ENCODE measurements around the gene HSPA4. TPM values are rescaled to one million over a fixed set of nuclear protein-coding genes. Genes with fewer than 3 reads are reported as not detected.
A peak's percentile ranks its signal among the peaks of the same experiment; 100 is the strongest.

HSPA4 gene
- total RNA-seq (2012; rRNA removed): 120 and 192 TPM in 2 replicates
- polyA plus RNA-seq (2012; rRNA removed): 27.6 and 34.9 TPM in 2 replicates
- 7.5 and 8.0 TPM in 2 replicates for polyA plus RNA-seq (2012; cell fraction: cytosol; rRNA removed)
- polyA plus RNA-seq (2012; cell fraction: nucleus; rRNA removed; ENCODE audit: low replicate concordance): 4.5 and 19.8 TPM in 2 replicates
- percentile 92 among the genes with signal in this experiment for Bru-seq, nascent RNA
- BruChase-seq, experiment 1, labeled RNA remaining after a 6-hour chase: percentile 96 among the genes with signal in this experiment
- percentile 91 among the genes with signal in this experiment for BruChase-seq, experiment 2, labeled RNA remaining after a 2-hour chase
- long read RNA-seq, full-length matches to known transcripts: 181 of 226 reads
- long read RNA-seq, partial matches to known transcripts: 26 of 226 reads
- long read RNA-seq, other reads (novel, unspliced or antisense): 19 of 226 reads

GRCh38 chr5:133051542-133052316 lies at the start of gene HSPA4:
Gene HSPA4, plus strand, starts transcription at chr5:133052013. Its CDS starts 238 bp downstream, at chr5:133052251.
- CTCF ChIA-PET: interaction anchor here (0.6 kb wide), 1 partner anchor 220 kb away, joined by 3 read pairs; no protein-coding TSS in a partner anchor
- intact Hi-C loops (cut with micrococcal nuclease): loop anchor here (2.0 kb wide), 2 partner anchors 25 to 89 kb away; partner anchors contain the start of genes AFF4 and ZCCHC10

More at GRCh38 chr5:133051542-133052316, at the start of gene HSPA4:
- peak; percentile 99 for DNase-seq
- POLR2A ChIA-PET (ENCODE audit: unreplicated experiment): interaction anchor here (0.8 kb wide), 1 partner anchor 88 kb away, joined by 3 read pairs; no protein-coding TSS in a partner anchor
- Histone ChIP-seq H4K91ac (ENCODE audit: insufficient read depth, low read depth, low read length) (peak within 1 kb of the TSS; percentile 96), H2AFZ (replicated peaks; ENCODE audit: low read length, poor library complexity) (peak within 1 kb of the TSS; percentile 96), H3K4me3 (ENCODE audit: insufficient read depth, low read depth, low read length) (peak within 1 kb of the TSS; percentile 51), H2AK9ac (replicated peaks; ENCODE audit: low read depth, low read length, poor library complexity) (peak within 1 kb of the TSS; percentile 96), H3K79me1 (ENCODE audit: low read depth in 1 of 2, low read length in 2 of 2) (peaks cover 15 to 39% of the 10 kb centered on the region in 2 experiments), H4K5ac (ENCODE audit: low read depth, low read length) (peak within 1 kb of the TSS; percentile 80), H3K27ac (ENCODE audit: insufficient read depth, low read length) (peak within 1 kb of the TSS; percentile 93), H3K4me2 (ENCODE audit: low read depth, low read length) (peak within 1 kb of the TSS; percentile 96), H3K18ac (ENCODE audit: low read depth, low read length) (peak within 1 kb of the TSS; percentile 56), H3K14ac (replicated peaks; ENCODE audit: low read depth, low read length) (peak within 1 kb of the TSS; percentile 99), H3K4me1 (ENCODE audit: control insufficient read depth, insufficient read depth, low read length) (peaks cover 5% of the 10 kb centered on the region), H2BK15ac (ENCODE audit: low read depth, low read length) (0 out of 3 replicates have a peak within 1 kb of the TSS, but pooled peaks have one; percentile 1), H3K9me1 (ENCODE audit: insufficient read depth, low read length) (peaks cover 17% of the 10 kb centered on the region), H2AK5ac (ENCODE audit: low read depth, low read length) (peak within 1 kb of the TSS; percentile 90), H3K9me3 (ENCODE audit: control insufficient read depth, insufficient read depth, low read length) (no peaks in the 10 kb centered on the region), H3K9ac (ENCODE audit: low read depth, low read length) (peak within 1 kb of the TSS; percentile 91), H3K4ac (ENCODE audit: low read depth, low read length) (peak within 1 kb of the TSS; percentile 99), H3K56ac (ENCODE audit: extremely low read depth, insufficient read depth, low read length) (peak within 1 kb of the TSS; percentile 97), H2BK20ac (ENCODE audit: low read depth, low read length) (peak within 1 kb of the TSS; percentile 50), H2BK120ac (ENCODE audit: low read depth, low read length) (peak within 1 kb of the TSS; percentile 82), H4K20me1 (ENCODE audit: insufficient read depth, low read length) (peaks cover 43% of the 10 kb centered on the region), H3K23ac (ENCODE audit: low read depth, low read length) (peak within 1 kb of the TSS; percentile 100), H4K8ac (ENCODE audit: low read depth in 2 of 2, low read length in 2 of 2) (peak within 1 kb of the TSS; percentile 99), H3K36me3 (ENCODE audit: control insufficient read depth, insufficient read depth, low read length) (no peaks in the 10 kb centered on the region), H3K27me3 (ENCODE audit: control insufficient read depth, insufficient read depth, low read length) (no peaks in the 10 kb centered on the region), H2BK5ac (ENCODE audit: low read depth, low read length, poor library complexity, severe bottlenecking) (peak within 1 kb of the TSS; percentile 92)
- dilution Hi-C loops (cut with HindIII; ENCODE audit: low sequenced_read_pairs, unreplicated experiment) (no loop called here), in situ Hi-C loops (cut with MboI; ENCODE audit: low sequenced_read_pairs) (no loop called here)
- no TSS peak for BruUV-seq (replicated peaks)
- ATAC-seq (ENCODE audit: low read depth): peak; percentile 89
- 1% methylated on average over 42 of the region's 68 CpGs; no CpG with 5 or more reads in 1 of the 2 experiments for WGBS, 2 experiments (ENCODE audit: extremely low coverage in 2 of 2, insufficient read length in 1 of 2)
- peak; percentile 59; the same call in 1 of the 2 replicates for TF ChIP-seq MAZ (IDR thresholded peaks at IDR 0.05; ENCODE audit: borderline replicate concordance, low read depth, low read length)
- TF ChIP-seq MXI1 (IDR thresholded peaks at IDR 0.05; ENCODE audit: borderline replicate concordance, low read depth, low read length): peak; percentile 34; the same call in 1 of the 2 replicates
- TF ChIP-seq POLR2A (IDR thresholded peaks at IDR 0.05; ENCODE audit: low read depth, low read length): peak; percentile 97
- TF ChIP-seq SMC3 (IDR thresholded peaks at IDR 0.05; ENCODE audit: low read depth, low read length): no peak
